Nephron progenitor cell (in vitro differentiated cells): ENCODE measurements around the gene SPARC.
A peak's percentile ranks its signal among the peaks of the same experiment; 100 is the strongest.

Source experiments
- DNase-seq: peaks from one replicate; pipeline ENCODE4 v3.0.0; 2021
- H3K27ac Mint-ChIP-seq: 2 replicates; pipeline ENCODE4 v1.8.0; 2021; ENCODE audit warnings: mild to moderate bottlenecking, moderate library complexity, mixed read lengths
- H3K27me3 Mint-ChIP-seq: 2 replicates; pipeline ENCODE4 v1.8.0; 2021; ENCODE audit warnings: mild to moderate bottlenecking, low read depth, mixed read lengths; ENCODE audit not compliant: poor library complexity
- H3K36me3 Mint-ChIP-seq: 2 replicates; pipeline ENCODE4 v1.8.0; 2021; ENCODE audit warnings: low read depth, mixed read lengths
- H3K4me1 Mint-ChIP-seq: 2 replicates; pipeline ENCODE4 v1.8.0; 2021; ENCODE audit warnings: mixed read lengths
- H3K4me3 Mint-ChIP-seq: 2 replicates; pipeline ENCODE4 v1.8.0; 2021; ENCODE audit warnings: mild to moderate bottlenecking, moderate library complexity, mixed read lengths
- H3K9me3 Mint-ChIP-seq: 2 replicates; pipeline ENCODE4 v1.8.0; 2021; ENCODE audit warnings: mild to moderate bottlenecking, moderate library complexity, mixed read lengths
- CTCF ChIP-seq: fragments of 200-600 bp; sonication (generic); IDR thresholded peaks from 2 replicates; pipeline ENCODE4 v1.5.0; 2021; ENCODE audit warnings: antibody characterized with exemption

SPARC gene

GRCh38 chr5:151659001-151659754 lies 27.5 kb downstream of the SPARC start:
- peak; percentile 93 for DNase-seq
- Mint-ChIP-seq H3K27ac (no peak overlapping the region), H3K4me3 (no peak overlapping the region), H3K27me3 (peaks cover 4% of the 10 kb centered on the region), H3K36me3 (peaks cover 22% of the 10 kb centered on the region), H3K4me1 (peaks cover 18% of the 10 kb centered on the region), H3K9me3 (no peaks in the 10 kb centered on the region)
- TF ChIP-seq CTCF, result peak; percentile 90

GRCh38 chr5:151657114-151657513 lies 29.6 kb downstream of the SPARC start:
- Mint-ChIP-seq H3K36me3 (peaks cover 2% of the 10 kb centered on the region), H3K27ac (no peak overlapping the region), H3K4me3 (no peak overlapping the region), H3K9me3 (no peaks in the 10 kb centered on the region), H3K4me1 (peaks cover 18% of the 10 kb centered on the region), H3K27me3 (peaks cover 4% of the 10 kb centered on the region)
- no peak for DNase-seq
- TF ChIP-seq CTCF, result no peak

- no peak overlapping the region for H3K27ac Mint-ChIP-seq
- TF ChIP-seq CTCF, result no peak
- H3K4me1 Mint-ChIP-seq, result peaks cover 18% of the 10 kb centered on the region
- H3K27me3 Mint-ChIP-seq, result peaks cover 4% of the 10 kb centered on the region
- H3K36me3 Mint-ChIP-seq, result no peaks in the 10 kb centered on the region
- H3K4me3 Mint-ChIP-seq, result no peak overlapping the region
- no peaks in the 10 kb centered on the region for H3K9me3 Mint-ChIP-seq
- DNase-seq, result no peak
These were observed 30.4 kb downstream of the SPARC start for GRCh38 chr5:151656311-151656710.

- no peak overlapping the region for H3K4me3 Mint-ChIP-seq
- DNase-seq, result peak; percentile 84
- peak; percentile 84 for TF ChIP-seq CTCF
- no peak overlapping the region for H3K27ac Mint-ChIP-seq
- peaks cover 4% of the 10 kb centered on the region for H3K27me3 Mint-ChIP-seq
- no peaks in the 10 kb centered on the region for H3K36me3 Mint-ChIP-seq
- H3K9me3 Mint-ChIP-seq, result no peaks in the 10 kb centered on the region
- H3K4me1 Mint-ChIP-seq, result peaks cover 7% of the 10 kb centered on the region
These were observed 34.6 kb downstream of the SPARC start for GRCh38 chr5:151651997-151652645.

- DNase-seq, result no peak
- peaks cover 7% of the 10 kb centered on the region for H3K4me1 Mint-ChIP-seq
- no peaks in the 10 kb centered on the region for H3K9me3 Mint-ChIP-seq
- no peak overlapping the region for H3K4me3 Mint-ChIP-seq
- peaks cover 8% of the 10 kb centered on the region for H3K27me3 Mint-ChIP-seq
- no peaks in the 10 kb centered on the region for H3K36me3 Mint-ChIP-seq
- H3K27ac Mint-ChIP-seq, result no peak overlapping the region
- TF ChIP-seq CTCF, result no peak
These were observed 37.7 kb downstream of the SPARC start for GRCh38 chr5:151648988-151649387.
